Adrenal gland (tissue), 5 donors: ENCODE results near the gene RET.

Experiments used
- CTCF ChIP-seq, 6 experiments: fragments of 450-650 bp in 4 of 6; fragments of 200-600 bp in 2 of 6; sonication (generic) in 1 of 6; IDR thresholded peaks; 1 replicate in 5 of 6; 2 replicates in 1 of 6; pipeline versions ENCODE4 v1.5.1 to v1.8.0; 2016 to 2021; ENCODE audit warnings: antibody characterized with exemption in 6 of 6, mild to moderate bottlenecking in 2 of 6, moderate library complexity in 1 of 6
- POLR2A ChIP-seq, 2 donors: fragments of 450-650 bp; IDR thresholded peaks; one replicate each; pipeline ENCODE4 v1.6.1; 2017; ENCODE audit warnings: antibody characterized with exemption in 2 of 2, mild to moderate bottlenecking in 2 of 2, moderate library complexity in 1 of 2
- donor health status: DM: no; HTN: no; CAD: no.

GRCh38 chr10:43111101-43111500, 34.2 kb downstream of the RET start:
- TF ChIP-seq CTCF (IDR thresholded peaks at IDR 0.05) (no peak), POLR2A (IDR thresholded peaks at IDR 0.05) (no peak)
